Measurements from ENCODE around the gene CFAP161.

GRCh38 chr15:81113861-81114291 is 20.2 kb upstream of the CFAP161 start:
- TF ChIP-seq POLR2AphosphoS5 (IDR thresholded peaks at IDR 0.05; ENCODE audit: control insufficient read depth, insufficient read depth, low read depth, low read length) (no peak), CEBPB (tag; IDR thresholded peaks at IDR 0.05) (no peak), CTCF (IDR thresholded peaks at IDR 0.05 in 2 of 3, conservative IDR thresholded peaks at IDR 0.05 in 1 of 3; ENCODE audit: insufficient read depth in 2 of 3, low read depth in 1 of 3, low read length in 3 of 3) (no peak), ZBTB49 (CRISPR knock-in tag; IDR thresholded peaks at IDR 0.05; ENCODE audit: borderline replicate concordance) (no peak), JUN (IDR thresholded peaks at IDR 0.05; ENCODE audit: borderline replicate concordance, low read depth, low read length) (no peak), JUN (CRISPR knock-in tag; IDR thresholded peaks at IDR 0.05; ENCODE audit: borderline replicate concordance) (no peak), NR2C2 (CRISPR knock-in tag; IDR thresholded peaks at IDR 0.05) (no peak), NR2C2 (tag; IDR thresholded peaks at IDR 0.05) (no peak), ZNF696 (CRISPR knock-in tag; conservative IDR thresholded peaks at IDR 0.05) (no peak), MXI1 (IDR thresholded peaks at IDR 0.05; ENCODE audit: low read depth, low read length) (no peak), CBX3 (IDR thresholded peaks at IDR 0.05; ENCODE audit: borderline replicate concordance in 1 of 2, low read length in 2 of 2) (no peak), SIN3A (IDR thresholded peaks at IDR 0.05; ENCODE audit: borderline replicate concordance in 2 of 2, control insufficient read depth in 1 of 2, low read depth in 2 of 2, low read length in 2 of 2) (no peak), CHD4 (IDR thresholded peaks at IDR 0.05; ENCODE audit: insufficient read depth, insufficient replicate concordance, low read depth, low read length, poor library complexity, severe bottlenecking) (no peak)
